NCI-H774 (cell line): ENCODE results near the gene SULT1A1.
"Not testable (repeated sequence)": the region's sequence is repeated elsewhere in the genome, so short reads cannot be mapped to it uniquely, and the experiment has no call there.

Experiments
- DNase-seq: peaks from one replicate; lab custom pipeline; 2025; lab: John Stamatoyannopoulos, UW

Gene SULT1A1

GRCh38 chr16:28608867-28609596 lies 812 bp downstream of the SULT1A1 start:
- DNase-seq, result not testable (repeated sequence)

- not testable (repeated sequence) for DNase-seq
Observed at GRCh38 chr16:28608496-28608808, 1.4 kb downstream of the SULT1A1 start.

- DNase-seq, result not testable (repeated sequence)
Observed at GRCh38 chr16:28607681-28608495, 2.0 kb downstream of the SULT1A1 start.

- DNase-seq, result no peak
Observed at GRCh38 chr16:28607116-28607623, 2.7 kb downstream of the SULT1A1 start.

- DNase-seq, result no peak
Observed at GRCh38 chr16:28606291-28607115, 3.3 kb downstream of the SULT1A1 start.

- no peak for DNase-seq
Observed at GRCh38 chr16:28604186-28604565, 5.7 kb downstream of the SULT1A1 start.

GRCh38 chr16:28603381-28604185 lies 6.3 kb downstream of the SULT1A1 start:
- no peak for DNase-seq

- no peak for DNase-seq
Observed at GRCh38 chr16:28602529-28602928, 7.3 kb downstream of the SULT1A1 start.

- DNase-seq, result not testable (repeated sequence)
Observed at GRCh38 chr16:28602062-28602461, 7.8 kb downstream of the SULT1A1 start.

- not testable (repeated sequence) for DNase-seq
Observed at GRCh38 chr16:28601589-28601988, 8.3 kb downstream of the SULT1A1 start.

GRCh38 chr16:28600965-28601364 lies 8.9 kb downstream of the SULT1A1 start:
- not testable (repeated sequence) for DNase-seq

- DNase-seq, result not testable (repeated sequence)
Observed at GRCh38 chr16:28599377-28600285, 10.2 kb downstream of the SULT1A1 start.

- no peak for DNase-seq
Observed at GRCh38 chr16:28597692-28598261, 12.1 kb downstream of the SULT1A1 start.

GRCh38 chr16:28596840-28597691 lies 12.8 kb downstream of the SULT1A1 start, which contains the start of gene SULT1A2:
TSS of gene SULT1A2 (minus strand) at chr16:28597050. CDS start at chr16:28595930, 1,120 bp downstream.
- DNase-seq, result no peak

GRCh38 chr16:28596115-28596630 lies 13.7 kb downstream of the SULT1A1 start:
- DNase-seq, result no peak

- DNase-seq, result not testable (repeated sequence)
Observed at GRCh38 chr16:28595451-28595850, 14.4 kb downstream of the SULT1A1 start.

- no peak for DNase-seq
Observed at GRCh38 chr16:28592979-28593553, 16.8 kb downstream of the SULT1A1 start.

GRCh38 chr16:28592511-28592910 lies 17.3 kb downstream of the SULT1A1 start:
- DNase-seq, result no peak
